ENCODE results near the gene GRPEL1. TPM values are rescaled to one million over a fixed set of nuclear protein-coding genes. Genes with fewer than 3 reads are reported as not detected.

GRPEL1 gene
- total RNA-seq, 1 experiment from 2014 or later, result 78.9 TPM

DNA sequence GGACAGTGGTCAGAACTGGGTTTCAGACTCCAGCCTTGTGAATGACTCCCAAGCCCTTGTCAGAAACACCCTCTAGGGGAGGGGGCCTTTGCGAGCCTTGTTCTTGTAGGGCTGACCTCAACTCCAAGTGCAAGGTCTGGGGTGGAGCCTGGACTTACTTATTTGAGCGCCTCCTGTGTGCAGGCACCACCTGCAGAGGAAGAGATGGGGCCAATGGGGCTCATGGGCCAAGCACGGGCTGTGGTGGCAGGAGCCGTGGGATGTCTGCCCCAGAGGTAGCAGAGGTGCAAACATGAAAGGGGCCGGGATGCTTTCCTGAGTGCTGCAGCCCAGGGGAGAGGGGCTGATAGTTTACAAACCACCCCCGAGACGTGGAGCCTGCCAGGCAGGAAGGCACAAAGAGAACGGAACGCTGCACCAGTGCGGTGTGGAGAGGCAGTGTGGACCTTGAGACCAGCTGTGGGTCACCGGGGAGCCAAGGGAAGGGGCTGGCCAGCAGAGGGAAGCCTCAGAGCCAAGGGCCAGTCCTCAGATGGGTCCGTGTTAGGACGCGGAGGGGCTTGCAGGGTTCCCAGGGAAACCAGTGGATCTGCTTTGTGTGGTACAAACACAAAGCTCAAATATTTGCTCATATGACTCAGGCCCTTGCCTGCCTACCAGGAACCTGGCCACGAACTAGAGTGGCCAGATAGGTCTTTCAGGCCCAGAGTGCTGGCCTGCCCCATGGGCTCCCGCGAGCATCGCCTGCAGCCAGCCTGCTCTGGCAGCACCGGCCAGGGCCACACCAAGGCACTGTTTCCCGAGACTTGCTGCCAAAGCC is 33.4 kb downstream of the GRPEL1 start:
- Histone ChIP-seq H3K9me3 (replicated peaks) (no peaks in the 10 kb centered on the region), H3K27ac (no peak overlapping the region), H3K4me3 (no peak overlapping the region), H3K4me1 (no peaks in the 10 kb centered on the region), H3K27me3 (no peaks in the 10 kb centered on the region), H3K36me3 (peaks cover 18% of the 10 kb centered on the region)
- no peak for DNase-seq

DNA sequence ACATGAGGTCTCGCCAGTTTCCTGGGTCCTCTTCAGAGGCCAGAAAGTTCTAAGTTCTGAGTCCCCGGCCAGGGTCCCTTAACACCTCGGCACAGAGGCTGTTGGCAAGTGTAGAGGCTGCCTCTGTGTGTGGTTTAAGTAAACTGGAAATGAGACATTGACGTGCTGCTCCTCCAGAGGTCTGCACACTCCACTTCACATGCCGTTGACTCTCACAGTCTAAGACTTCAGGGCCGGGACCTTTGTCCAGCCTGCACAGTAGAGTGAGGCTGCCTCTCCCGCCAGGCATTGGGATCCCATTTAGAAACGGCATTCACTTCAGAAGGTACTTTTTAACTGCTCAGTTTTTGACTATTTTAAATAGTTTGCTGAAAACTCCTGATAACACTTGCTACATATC is 35.3 kb downstream of the GRPEL1 start:
- peaks cover 23% of the 10 kb centered on the region for H3K36me3 ChIP-seq

DNA sequence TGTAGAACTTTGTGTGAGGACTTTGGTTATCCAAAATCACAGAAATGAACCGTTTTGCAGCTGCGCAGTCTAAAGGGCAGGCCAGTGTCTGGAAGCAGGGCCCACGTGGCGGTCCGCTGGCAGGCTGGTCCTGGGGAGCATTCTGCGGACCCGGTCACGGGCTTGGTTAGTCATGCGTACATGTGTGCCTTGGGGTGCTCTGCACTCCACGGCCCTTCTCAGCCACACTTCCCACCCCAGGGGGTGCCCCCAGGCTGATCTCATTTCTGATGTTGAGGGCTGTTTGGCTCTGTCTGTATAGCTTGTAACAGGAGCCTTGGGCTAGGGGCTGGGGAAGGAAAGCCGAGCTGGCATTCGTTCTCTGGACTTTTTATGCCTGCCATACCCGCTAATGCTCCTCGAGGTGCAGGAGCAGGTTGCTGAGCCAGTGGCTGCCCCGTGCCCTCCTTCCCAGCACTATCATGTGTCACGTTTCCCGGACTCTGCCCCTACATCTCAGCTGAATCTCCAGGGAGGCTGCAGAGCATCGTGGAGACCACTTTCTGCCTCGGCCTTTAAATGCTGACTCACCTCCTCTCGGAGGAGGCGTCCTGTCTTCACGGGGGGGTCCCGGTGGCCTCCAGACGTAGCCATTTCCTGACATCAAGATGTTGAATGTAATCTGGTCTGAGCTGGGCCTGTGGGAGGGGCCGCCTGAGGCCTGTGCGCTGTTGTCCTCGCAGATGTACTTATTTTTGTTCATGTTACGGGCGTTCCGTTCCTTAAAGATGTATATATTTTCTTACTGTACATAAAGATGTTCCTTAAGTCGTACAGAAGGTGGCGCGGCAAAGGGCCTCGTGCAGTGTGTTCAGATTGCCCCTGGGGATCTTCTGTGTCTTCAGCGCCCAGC is 36.1 kb downstream of the GRPEL1 start:
- Histone ChIP-seq H3K27ac (no peak overlapping the region), H3K27me3 (no peaks in the 10 kb centered on the region), H3K4me1 (no peaks in the 10 kb centered on the region), H3K4me3 (no peak overlapping the region), H3K36me3 (peaks cover 29% of the 10 kb centered on the region), H3K9me3 (replicated peaks) (no peaks in the 10 kb centered on the region)
- DNase-seq, result no peak

More for the DNA sequence above, 35.3 kb downstream of the GRPEL1 start:
- no peak overlapping the region for H3K27ac ChIP-seq
- no peak for DNase-seq
- no peak overlapping the region for H3K4me3 ChIP-seq
- H3K27me3 ChIP-seq, result no peaks in the 10 kb centered on the region
- no peaks in the 10 kb centered on the region for H3K9me3 ChIP-seq (replicated peaks)
- no peaks in the 10 kb centered on the region for H3K4me1 ChIP-seq

DNA sequence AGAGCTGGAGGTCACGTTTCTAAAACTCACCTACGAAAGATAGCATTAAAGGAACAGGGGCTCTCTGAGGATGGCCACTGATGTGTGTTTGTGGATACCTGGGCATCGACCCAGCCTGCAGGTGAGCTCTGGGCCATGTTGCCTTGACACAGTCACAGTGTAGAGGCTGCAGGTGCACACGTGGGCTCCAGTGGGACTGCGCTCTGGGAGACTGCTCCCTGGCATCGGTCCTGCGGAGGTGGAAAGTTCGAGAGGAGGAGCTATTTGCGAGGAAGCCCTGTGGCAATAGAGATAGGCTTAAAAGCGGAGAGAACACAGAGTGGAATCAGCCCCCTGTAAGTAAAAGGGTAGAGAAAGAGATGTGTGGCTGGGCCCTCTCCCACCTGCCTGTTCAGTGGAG is 37.0 kb downstream of the GRPEL1 start:
- no peak for DNase-seq
- Histone ChIP-seq H3K4me1 (no peaks in the 10 kb centered on the region), H3K27ac (no peak overlapping the region), H3K27me3 (no peaks in the 10 kb centered on the region), H3K4me3 (no peak overlapping the region), H3K9me3 (replicated peaks) (no peaks in the 10 kb centered on the region), H3K36me3 (peaks cover 30% of the 10 kb centered on the region)

DNA sequence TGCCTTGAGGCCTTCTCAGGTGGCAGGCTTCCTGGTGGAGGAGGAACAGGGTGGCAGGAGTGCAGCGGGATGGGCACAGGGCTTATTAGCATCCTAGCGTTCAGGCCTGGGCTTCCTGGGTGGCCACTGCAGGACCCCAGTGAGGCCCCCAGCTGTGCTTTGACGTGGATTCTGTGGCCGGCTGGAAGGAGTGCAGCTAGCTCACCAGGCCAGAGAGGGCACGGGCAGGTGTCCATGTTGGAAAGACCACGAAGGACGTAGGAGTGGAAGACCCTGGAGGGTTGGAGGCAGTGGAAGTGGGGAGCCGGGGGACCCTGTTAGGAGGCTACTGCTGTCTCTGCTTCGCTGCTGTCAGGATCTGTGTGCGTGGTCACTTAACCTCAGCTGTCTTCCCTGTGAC is 37.9 kb downstream of the GRPEL1 start:
- H3K27ac ChIP-seq, result no peak overlapping the region
- H3K36me3 ChIP-seq, result peaks cover 35% of the 10 kb centered on the region
- no peak for DNase-seq
- no peaks in the 10 kb centered on the region for H3K9me3 ChIP-seq (replicated peaks)
- no peaks in the 10 kb centered on the region for H3K4me1 ChIP-seq
- no peak overlapping the region for H3K4me3 ChIP-seq
- H3K27me3 ChIP-seq, result no peaks in the 10 kb centered on the region

DNA sequence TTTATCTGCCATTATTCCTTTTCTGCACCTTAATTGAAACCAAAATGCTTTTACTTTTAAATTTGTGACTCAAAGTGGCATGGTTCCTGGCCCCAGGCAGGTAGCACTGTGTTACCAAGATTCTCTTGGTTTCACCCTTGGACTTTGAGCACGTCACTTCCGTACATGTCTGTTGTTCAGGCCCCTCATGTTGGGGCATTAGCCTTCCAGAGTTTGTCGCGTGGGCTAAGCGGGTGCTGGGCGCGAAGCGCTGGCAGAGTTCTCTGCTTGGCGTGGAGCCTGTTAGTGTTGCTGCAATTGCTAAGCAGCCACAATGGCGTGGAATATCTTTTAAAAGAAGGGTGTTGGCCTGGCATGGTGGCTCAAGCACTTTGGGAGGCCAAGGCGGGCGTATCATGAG is 38.7 kb downstream of the GRPEL1 start:
- peaks cover 35% of the 10 kb centered on the region for H3K36me3 ChIP-seq
- no peaks in the 10 kb centered on the region for H3K27me3 ChIP-seq
- no peaks in the 10 kb centered on the region for H3K9me3 ChIP-seq (replicated peaks)
- H3K27ac ChIP-seq, result no peak overlapping the region
- H3K4me1 ChIP-seq, result no peaks in the 10 kb centered on the region
- no peak for DNase-seq
- H3K4me3 ChIP-seq, result no peak overlapping the region

DNA sequence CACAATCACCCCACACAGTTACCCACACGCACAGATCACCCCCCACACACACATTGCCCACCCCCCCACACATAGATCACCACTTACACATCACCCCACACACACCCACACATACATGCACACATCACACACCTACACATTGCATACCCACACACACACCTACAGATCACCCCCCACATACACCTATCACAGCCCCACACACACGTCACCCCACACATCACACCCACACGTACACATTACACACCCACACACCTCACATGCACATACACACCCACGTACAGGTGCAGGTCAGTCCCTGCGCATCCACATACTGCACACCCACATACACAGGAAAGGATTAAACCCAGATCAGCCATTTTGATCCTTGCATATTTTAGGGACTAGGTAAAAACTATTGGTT is 40.0 kb downstream of the GRPEL1 start:
- no peaks in the 10 kb centered on the region for H3K4me1 ChIP-seq
- H3K4me3 ChIP-seq, result no peak overlapping the region
- H3K27me3 ChIP-seq, result no peaks in the 10 kb centered on the region
- no peak overlapping the region for H3K27ac ChIP-seq
- no peak for DNase-seq
- H3K9me3 ChIP-seq (replicated peaks), result no peaks in the 10 kb centered on the region
- peaks cover 35% of the 10 kb centered on the region for H3K36me3 ChIP-seq

DNA sequence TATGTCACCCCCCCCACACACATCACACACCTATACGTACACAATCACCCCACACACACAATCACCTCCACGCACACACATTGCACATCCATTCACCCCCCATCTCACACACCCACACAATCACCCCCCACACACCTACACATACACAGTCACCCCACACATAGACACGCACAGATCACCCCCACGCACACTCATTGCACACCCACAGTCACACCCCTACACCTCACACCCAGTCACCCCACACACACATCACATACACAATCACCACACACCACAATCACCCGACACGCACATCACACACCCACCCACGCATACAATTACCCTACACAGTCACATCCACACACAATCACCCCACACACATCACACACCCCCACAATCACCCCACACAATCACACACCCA is 40.6 kb downstream of the GRPEL1 start:
- Histone ChIP-seq H3K36me3 (peaks cover 40% of the 10 kb centered on the region), H3K27me3 (no peaks in the 10 kb centered on the region)
- DNase-seq, result no peak

DNA sequence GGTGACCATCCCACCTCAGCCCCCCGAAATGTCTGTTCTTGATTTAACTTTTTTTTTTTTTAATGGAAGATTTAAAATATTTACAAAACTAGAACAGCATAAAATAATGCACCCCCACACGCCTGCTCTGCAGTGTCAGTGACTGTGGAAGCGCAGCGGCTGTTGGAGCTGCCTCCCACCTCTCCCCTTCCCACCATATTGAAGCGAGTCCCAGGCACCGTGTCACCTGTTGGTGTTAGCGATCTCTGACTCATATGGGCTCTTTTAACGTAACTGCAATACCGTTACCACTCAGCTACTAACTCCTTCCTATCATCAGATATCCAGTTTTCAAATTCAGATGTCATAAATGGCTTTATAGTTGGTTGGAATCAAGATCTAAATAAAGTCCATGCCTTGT is 41.8 kb downstream of the GRPEL1 start:
- DNase-seq, result no peak
- no peaks in the 10 kb centered on the region for H3K4me1 ChIP-seq
- H3K27me3 ChIP-seq, result no peaks in the 10 kb centered on the region
- no peaks in the 10 kb centered on the region for H3K9me3 ChIP-seq (replicated peaks)
- H3K36me3 ChIP-seq, result peaks cover 36% of the 10 kb centered on the region
- H3K27ac ChIP-seq, result no peak overlapping the region
- no peak overlapping the region for H3K4me3 ChIP-seq

More for the DNA sequence above, 40.6 kb downstream of the GRPEL1 start:
- H3K4me3 ChIP-seq, result no peak overlapping the region
- H3K27ac ChIP-seq, result no peak overlapping the region
- H3K9me3 ChIP-seq (replicated peaks), result no peaks in the 10 kb centered on the region
- H3K4me1 ChIP-seq, result no peaks in the 10 kb centered on the region

DNA sequence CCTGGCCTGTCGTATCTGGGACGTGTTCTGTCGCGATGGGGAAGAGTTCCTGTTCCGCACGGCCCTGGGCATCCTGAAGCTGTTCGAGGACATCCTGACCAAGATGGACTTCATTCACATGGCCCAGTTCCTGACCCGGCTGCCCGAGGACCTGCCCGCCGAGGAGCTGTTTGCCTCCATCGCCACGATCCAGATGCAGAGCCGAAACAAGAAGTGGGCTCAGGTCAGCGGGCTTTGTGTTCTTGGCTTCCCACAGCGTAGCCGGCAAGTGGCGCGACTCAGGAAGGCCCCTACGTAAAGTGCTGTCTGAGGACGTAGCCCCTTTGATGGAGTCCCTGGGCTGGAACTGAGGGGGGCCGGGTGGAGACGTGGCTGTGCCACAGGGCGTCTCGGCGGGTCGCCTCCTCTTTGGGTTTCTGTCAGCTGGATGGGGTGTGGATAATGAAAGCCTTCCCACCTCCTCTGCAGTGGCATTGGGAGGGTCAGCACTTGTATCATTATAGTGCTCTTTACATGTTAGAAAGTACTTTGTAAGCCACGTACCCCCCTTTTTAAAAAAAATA is 42.7 kb downstream of the GRPEL1 start:
- Histone ChIP-seq H3K36me3 (peaks cover 28% of the 10 kb centered on the region), H3K27ac (no peak overlapping the region), H3K9me3 (replicated peaks) (no peaks in the 10 kb centered on the region), H3K4me1 (no peaks in the 10 kb centered on the region), H3K27me3 (no peaks in the 10 kb centered on the region), H3K4me3 (no peak overlapping the region)
- no peak for DNase-seq

DNA sequence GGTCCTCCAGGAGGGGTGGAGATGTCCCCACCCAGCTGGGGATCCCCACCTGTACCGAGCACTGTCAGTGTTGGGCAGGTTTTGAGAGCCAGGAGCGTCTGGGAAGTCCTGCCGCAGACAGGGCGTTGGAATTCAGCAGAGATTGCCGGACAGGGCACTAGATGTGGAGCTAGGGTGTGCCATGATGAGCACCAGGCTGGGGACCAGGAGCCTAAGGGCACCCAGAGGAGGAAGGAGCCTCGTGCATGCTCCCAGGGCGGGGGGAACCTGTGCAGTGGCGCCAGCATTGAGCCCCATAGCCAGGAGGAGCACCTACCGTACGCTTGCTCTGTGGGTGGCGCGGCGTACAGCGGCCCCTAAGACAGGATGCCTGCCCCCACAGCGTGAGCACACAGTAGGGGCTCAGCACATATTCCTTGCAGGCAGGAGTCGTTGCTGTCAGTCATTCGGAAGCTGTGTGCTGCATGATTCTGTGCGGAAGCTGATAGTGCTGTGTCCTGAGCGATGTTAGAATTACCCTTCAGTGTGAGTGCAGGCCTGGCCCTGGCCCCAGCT is 43.5 kb downstream of the GRPEL1 start:
- H3K36me3 ChIP-seq, result peaks cover 28% of the 10 kb centered on the region
- no peak for DNase-seq
- no peaks in the 10 kb centered on the region for H3K9me3 ChIP-seq (replicated peaks)
- H3K4me3 ChIP-seq, result no peak overlapping the region
- no peak overlapping the region for H3K27ac ChIP-seq
- H3K27me3 ChIP-seq, result no peaks in the 10 kb centered on the region
- H3K4me1 ChIP-seq, result no peaks in the 10 kb centered on the region

DNA sequence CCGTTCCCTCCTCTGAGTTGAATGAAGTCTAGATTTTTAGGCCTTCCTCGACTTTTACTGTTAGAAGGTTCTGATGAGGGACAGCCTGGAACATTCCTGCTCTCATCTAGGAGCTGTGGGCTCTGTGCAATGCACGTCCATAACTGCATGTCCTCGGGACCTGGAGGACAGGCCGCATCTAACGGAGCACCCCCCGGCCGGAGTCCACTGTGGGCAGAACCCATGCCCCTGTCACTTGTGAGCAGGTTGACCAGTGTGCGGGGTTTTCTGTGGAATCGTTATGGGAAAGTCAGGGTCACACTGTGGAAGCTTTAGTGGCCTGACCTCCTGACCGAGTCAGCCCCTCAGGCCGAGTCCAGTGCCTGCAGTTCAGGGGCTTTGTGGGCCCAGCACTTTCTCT is 44.0 kb downstream of the GRPEL1 start:
- Histone ChIP-seq H3K9me3 (replicated peaks) (no peaks in the 10 kb centered on the region), H3K27ac (no peak overlapping the region), H3K36me3 (peaks cover 24% of the 10 kb centered on the region), H3K4me1 (no peaks in the 10 kb centered on the region), H3K27me3 (no peaks in the 10 kb centered on the region), H3K4me3 (no peak overlapping the region)
- DNase-seq, result no peak

DNA sequence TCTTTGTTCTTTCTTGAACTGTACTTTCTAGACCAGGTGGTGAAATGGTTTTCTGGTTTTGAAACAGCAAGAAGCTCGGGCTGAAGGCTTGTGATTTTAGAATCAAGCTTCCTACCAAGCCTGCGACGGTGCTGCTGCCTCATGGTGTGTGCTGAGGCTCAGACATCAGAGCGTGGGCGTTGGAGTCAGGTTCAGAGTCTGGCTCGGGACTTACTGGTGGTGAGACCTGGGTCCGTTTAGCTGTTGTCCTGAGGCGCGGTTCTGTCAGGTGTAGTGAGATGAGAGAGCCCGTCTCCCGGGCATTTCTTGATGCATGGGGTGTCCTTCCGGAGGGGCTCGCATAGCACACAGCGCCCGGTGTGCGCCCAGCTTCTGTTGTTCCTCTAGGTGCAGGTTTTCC is 44.4 kb downstream of the GRPEL1 start:
- Histone ChIP-seq H3K27ac (no peak overlapping the region), H3K36me3 (peaks cover 24% of the 10 kb centered on the region), H3K4me3 (no peak overlapping the region), H3K4me1 (no peaks in the 10 kb centered on the region), H3K27me3 (no peaks in the 10 kb centered on the region), H3K9me3 (replicated peaks) (no peaks in the 10 kb centered on the region)
- no peak for DNase-seq

DNA sequence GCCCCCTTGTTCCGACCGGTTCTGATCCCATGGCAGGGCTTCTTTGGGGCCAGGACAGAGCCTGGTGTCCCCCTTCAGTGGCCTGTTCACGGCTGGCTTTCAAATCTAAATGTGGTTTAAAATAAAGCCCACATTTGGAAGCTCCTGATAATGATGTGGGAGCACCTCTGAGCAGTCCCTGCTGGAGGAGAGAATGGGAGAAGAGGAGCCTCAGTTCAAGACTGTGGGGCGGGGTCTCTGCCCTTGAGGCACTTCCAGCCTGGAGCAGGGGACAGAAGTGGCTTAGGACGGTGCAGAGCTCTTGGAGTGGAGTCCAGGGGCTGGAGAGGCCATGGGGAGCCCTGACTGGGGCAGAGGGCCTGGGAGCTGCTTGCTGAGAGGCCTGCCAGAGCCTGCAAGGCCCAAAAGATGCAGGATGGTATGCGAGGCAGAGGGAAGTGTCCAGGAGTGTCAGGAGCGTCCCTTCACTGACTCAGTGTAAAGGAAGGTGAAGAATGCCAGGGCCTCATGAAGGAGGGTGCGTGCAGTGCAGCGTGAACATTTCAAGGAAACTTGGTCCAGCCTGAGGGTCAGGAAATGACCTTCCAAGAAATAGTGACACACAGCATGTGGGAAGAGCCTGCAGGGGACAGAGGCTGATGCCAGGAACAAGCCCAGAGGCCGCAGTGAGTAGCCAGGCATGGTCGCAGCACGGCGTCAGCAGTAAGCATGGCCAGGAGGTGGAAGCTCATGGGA is 45.8 kb downstream of the GRPEL1 start:
- DNase-seq, result no peak
- Histone ChIP-seq H3K4me1 (no peaks in the 10 kb centered on the region), H3K27ac (no peak overlapping the region), H3K36me3 (peaks cover 20% of the 10 kb centered on the region), H3K9me3 (replicated peaks) (no peaks in the 10 kb centered on the region), H3K27me3 (no peaks in the 10 kb centered on the region), H3K4me3 (no peak overlapping the region)
